Left forelimb (tissue), 1 donor: ENCODE measurements around the gene GNG11.
"Not testable (repeated sequence)": the region's sequence is repeated elsewhere in the genome, so short reads cannot be mapped to it uniquely, and the experiment has no call there.

ENCODE experiments used
- DNase-seq: peaks from one replicate; pipeline ENCODE4 v3.0.0-alpha.2; 2018; ENCODE audit warnings: low spot score

The GNG11 gene

DNA sequence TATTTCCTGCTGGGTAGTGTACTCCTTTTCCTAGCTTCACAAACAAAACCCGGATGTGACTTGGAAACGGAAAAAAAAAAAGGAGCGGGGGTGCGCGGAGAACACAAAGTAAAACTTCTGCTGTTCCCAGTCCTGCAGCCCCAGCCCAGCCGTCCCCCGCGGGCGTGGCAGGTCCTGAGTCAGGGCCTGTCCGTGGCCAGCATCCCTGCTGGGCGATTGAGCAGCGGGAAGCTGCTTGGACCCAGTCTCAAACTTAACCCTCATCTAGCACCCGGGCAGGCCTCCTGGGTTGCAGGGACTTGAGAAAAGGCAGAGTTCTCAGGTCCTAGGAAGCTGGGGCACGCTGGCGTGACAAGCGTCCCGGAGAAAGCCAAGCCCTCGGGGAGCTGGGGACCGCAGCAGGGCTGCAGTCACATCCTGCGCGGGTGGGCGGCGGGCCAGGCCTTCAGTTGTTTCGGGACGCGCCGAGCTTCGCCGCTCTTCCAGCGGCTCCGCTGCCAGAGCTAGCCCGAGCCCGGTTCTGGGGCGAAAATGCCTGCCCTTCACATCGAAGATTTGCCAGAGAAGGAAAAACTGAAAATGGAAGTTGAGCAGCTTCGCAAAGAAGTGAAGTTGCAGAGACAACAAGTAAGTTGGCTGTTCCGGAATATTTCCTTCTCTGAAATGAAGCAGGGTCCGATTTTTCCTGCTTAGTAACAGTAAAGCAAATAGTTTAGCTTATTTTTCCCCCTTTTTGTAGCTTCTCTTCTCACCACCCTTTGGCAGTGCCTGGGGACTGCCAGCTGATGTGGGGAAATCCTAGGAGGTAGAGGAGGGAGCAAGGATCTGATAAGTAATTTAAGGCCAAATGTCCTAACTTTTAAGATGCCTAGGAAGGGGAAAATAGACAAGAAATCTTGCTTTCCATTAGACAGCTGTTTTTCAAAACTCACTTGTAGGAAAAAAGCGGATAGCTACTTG, at the start of gene GNG11:
Gene GNG11, plus strand, starts transcription at position 129 of the 960 bp plus-strand sequence. Its CDS starts 403 bp downstream, at position 532.
- DNase-seq: peak; percentile 87

DNA sequence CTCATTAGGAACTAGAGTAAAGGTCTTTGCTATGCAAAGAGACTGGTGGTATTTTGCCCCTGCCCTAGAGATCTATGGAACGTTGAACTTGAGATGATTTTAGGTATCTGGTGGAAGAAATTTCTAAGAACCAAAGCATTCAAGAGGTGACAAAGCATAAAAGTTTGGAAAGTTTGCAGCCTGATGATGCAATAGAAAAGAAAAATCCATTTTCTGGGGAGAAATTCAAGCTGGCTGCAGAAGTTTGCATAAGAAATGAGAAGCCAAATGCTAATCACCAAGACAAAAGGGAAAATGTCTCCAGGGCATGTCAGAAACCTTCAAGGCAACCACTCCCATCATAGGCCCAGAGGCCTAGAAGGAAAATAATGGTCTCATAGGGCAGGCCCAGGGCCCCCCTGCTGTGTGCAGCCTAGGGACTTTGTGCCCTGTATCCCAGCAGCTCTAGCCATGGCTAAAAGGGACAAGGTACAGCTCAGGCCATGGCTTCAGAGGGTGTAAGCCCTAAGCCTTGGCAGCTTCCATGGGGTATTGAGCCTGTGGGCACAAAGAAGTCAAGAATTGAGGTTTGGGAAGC, 47.4 kb upstream of the GNG11 start:
- no peak for DNase-seq

DNA sequence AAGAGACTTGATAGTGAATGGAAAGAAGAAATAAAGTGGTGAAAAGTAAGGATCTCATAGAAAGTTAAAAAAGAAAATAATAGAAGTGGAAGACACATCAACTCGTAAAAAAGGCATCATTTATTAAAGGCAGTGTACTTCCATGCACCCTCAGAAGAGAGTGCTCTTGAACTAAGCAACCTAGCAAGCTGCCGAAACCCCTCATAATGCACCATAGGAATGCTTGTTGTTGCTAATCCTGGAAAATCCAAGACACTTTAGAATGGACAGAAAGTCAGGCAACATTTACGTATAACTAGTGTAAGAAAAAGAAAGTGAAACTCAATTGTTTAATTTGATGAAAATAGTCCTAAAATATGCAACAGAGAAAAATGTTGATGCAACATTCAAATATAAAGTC, 43.8 kb upstream of the GNG11 start:
- no peak for DNase-seq

DNA sequence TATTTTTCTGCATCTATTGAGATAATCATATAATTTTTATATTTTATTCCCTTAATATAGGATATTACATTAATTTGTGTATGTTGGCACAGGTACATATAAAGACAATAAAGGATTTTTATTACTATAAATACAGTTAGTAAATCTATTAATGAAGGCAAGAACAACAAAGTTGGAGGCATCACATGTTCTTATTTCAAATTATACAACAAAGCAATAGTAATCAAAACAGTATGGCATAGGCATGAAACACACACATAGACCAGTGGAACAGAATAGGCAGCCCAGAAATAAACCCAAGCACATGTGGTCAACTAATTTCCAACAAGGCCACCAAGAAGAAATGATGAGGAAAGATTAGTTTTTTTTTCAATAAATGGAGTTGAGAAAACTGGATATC, 42.2 kb upstream of the GNG11 start:
- DNase-seq: no peak

- DNase-seq: no peak
Observed at GRCh38 chr7:93882468-93882867, 39.1 kb upstream of the GNG11 start.

GRCh38 chr7:93883078-93883916, 38.2 kb upstream of the GNG11 start:
- DNase-seq: no peak

DNA sequence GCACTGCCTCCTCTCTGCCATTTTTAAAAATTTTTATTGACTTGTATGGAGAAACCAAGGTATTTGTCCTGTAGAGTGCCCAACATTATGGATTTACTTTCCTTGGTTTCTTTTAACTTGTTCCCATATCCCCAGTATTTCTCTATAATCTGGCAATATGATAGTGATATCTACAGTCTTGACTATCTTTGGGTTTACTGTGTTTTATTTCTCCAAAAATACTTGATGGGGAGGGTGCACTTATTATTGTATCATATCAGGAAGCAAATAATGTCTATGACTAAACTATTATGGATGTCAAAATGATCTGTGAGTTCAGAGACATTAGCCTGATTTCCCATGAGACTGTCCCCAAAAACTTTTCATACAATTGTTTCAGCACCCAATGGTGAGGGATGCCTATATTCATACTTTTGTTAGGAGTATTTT, 37.6 kb upstream of the GNG11 start:
- DNase-seq: no peak

DNA sequence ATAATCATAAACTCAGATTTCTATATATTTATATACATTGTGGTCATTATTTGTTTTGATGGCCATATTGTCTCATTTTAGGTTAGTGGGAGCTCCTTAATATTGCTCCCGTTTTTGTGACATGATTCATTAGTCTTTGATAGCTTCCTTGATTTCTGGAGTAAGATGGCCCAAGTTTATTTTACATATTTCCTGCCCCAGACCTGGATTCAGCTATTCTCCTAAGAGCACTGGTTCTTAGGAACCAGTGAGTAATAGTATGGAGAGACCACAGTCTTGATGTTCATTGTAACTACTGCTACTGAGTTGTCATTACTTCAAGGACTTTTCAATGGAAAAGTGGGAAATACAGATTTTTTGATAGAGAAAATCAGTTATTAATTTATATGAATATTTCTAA, 37.0 kb upstream of the GNG11 start:
- no peak for DNase-seq

GRCh38 chr7:93889261-93889660, 32.3 kb upstream of the GNG11 start:
- no peak for DNase-seq

GRCh38 chr7:93890041-93890463, 31.5 kb upstream of the GNG11 start:
- DNase-seq: peak; percentile 66

DNA sequence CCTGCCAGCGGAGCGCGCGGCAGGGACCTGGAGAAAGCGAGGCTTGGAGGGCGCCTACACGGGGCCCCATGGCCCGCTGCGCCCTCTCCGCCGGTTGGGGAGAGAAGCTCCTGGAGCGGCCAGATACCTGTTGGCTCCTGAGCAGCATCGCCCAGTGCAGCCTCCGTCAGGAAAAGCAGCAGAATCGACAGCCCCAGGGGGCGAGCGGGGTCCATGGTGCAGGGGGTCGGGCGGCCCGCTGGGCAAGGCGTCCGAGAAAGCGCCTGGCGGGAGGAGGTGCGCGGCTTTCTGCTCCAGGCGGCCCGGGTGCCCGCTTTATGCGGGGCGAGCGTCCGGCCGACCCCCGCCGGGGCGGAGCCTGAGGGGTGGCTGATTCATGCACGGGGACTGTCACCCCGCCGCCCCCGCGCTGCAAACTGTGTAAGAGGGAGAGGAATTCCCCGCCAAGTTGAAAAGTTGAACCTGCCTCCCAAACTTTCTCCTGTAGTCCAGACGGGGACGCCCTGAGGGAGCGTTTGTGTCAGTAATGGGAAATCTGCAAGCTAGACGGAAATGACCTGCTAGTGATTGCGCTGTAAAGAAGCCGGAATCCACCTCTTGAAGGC, 31.0 kb upstream of the GNG11 start, which contains the start of gene TFPI2:
Gene TFPI2, minus strand, starts transcription at position 290 of the 605 bp plus-strand sequence. Its CDS starts 75 bp downstream, at position 215.
- peak; percentile 66 for DNase-seq

DNA sequence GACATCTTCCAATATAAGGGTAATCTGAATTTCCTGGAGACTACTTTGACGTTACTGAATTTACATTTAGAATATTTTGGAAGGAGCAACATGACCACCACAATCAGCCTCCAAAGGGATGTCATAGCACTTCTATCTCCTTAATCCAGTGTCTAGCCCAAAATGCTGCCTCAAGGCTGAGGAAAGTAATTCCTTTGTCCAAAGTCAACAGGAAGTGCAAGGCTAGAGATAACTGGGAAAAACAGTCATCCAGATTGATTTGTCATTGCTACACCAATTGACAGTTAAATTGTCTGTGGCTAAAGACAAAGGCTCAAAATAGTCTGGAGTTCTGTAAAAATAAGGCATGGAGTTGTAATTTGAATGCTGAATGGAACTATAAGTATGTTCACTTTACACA, 27.1 kb upstream of the GNG11 start:
- DNase-seq: no peak

GRCh38 chr7:93894966-93895640, 26.4 kb upstream of the GNG11 start:
- no peak for DNase-seq

DNA sequence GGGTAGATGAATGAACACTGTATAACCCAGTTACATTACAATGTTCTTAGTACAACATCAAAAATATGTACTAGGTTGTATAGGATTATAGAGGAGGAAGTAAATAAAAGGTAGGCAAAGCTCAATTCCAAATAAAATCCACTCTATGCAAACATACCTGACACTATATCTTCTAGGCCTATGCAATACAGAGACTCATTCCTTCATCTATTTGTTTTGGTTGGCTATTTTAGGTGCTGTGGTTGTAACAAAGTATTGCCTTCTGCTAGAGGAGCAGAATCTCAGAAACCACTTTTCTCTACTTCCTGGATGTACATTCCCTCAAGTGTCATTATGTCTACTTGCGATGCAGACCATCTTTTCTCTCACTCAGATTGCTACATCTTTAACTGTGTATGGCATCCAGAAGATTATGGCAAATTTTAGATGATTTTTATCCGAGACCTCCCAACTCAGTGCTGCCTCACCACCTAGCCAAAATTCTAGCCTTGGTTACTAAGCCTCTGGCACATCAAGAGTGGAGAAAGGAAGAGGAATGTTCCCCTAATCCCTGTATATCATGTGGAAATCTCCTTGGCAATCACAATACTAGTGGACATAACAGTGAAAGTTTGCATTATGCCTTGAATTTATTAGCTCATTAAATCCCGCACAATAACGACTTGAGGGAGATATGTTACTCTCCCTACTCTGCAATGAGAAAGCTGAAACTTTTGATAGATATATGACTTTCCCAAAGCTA, 25.5 kb upstream of the GNG11 start:
- DNase-seq: no peak

DNA sequence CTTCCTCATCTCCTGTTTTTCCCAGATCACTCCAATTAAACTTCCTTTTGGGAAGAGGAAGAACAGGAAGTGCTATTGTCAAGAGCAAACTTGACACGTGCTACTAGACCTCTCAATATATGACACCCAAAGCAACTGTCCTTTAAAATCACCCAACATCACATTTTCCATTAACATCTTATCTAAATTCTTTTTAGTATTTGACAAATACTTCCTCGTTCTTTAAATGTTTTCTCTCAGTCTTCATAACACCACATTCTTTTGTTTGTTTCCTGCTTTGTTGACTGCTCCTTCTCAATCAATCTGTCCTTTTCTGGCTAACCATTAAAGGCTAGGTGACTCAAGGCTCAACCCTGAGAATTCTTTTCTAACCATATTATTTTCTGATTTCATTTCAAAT, 23.9 kb upstream of the GNG11 start:
- no peak for DNase-seq

DNA sequence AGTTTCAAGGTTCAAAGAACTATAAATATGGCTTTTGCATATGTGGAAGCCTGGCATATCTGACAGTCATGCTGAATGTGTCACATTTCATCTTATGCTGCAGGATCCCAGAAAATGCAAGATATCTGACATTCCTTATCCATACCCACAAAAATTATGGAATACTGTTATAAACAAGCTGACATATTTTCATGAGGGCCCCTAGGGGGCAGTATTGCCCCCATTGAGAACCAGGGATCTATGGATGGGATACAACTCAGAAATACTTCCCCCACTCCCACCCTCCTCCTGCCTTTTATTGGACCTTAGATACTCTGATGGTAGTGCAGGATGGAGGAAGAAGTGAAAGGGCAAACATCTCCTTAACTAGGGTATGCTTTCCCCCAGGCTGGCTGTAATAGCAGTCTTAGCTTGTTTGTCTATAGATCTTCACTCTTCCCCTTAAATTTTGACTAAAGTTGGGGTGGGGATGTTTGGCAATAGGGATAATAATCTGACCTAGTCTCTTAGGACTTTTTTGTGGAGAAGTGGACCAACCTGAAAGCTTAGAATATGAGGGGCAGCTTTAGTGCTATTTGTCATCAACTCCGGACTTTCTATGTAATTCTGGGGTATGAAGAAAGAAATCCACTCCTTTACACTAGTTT, 18.6 kb upstream of the GNG11 start:
- DNase-seq: no peak

GRCh38 chr7:93906267-93906666, 15.3 kb upstream of the GNG11 start, which contains the start of gene GNGT1:
Gene GNGT1 (plus strand): TSS chr7:93906567. CDS start chr7:93906747, 180 bp downstream.
- no peak for DNase-seq

DNA sequence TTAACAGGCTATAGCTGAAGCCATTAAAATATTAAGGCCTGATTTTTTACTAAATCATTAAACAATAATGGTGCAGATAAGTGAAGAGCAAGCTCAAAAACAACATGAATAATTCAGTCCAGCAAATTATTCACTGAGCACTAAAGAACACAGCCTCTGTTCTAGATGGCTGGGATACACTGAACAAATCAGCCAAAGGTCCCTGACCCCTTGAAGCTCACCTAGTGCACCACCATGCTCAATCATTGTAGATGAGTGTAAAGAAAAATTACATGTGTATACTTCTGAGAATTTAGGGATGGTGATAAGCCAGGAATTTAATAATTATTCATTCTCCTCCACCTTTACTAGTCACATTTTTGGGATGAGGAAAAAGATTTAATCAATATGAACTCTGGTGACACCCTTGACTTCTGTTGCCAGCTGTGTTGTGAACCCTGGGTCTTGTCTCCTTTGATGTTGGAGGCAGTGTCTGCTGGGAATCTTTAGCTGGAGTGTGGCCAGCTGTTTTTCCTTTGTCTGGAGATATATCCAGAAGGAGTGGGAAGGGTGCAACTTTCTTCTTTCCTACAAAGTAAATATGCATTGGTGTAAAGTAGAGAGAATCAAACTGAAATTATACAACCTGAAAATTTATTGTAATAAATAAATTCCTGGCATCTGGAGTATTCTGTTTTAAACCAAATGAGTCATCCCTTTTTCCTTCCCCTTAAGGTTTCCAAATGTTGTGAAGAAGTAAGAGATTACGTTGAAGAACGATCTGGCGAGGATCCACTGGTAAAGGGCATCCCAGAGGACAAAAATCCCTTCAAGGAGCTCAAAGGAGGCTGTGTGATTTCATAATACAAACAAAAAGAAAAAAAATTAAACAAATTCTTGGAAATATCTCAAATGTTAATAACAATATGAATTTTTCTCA, 11.2 kb upstream of the GNG11 start:
- DNase-seq: no peak

GRCh38 chr7:93911242-93911641, 10.3 kb upstream of the GNG11 start:
- not testable (repeated sequence) for DNase-seq
